ENCODE measurements around the gene THADA. TPM values are rescaled to one million over a fixed set of nuclear protein-coding genes. Genes with fewer than 3 reads are reported as not detected.

The THADA gene
- total RNA-seq, 1 experiment from 2014 or later: 20.1 TPM

DNA sequence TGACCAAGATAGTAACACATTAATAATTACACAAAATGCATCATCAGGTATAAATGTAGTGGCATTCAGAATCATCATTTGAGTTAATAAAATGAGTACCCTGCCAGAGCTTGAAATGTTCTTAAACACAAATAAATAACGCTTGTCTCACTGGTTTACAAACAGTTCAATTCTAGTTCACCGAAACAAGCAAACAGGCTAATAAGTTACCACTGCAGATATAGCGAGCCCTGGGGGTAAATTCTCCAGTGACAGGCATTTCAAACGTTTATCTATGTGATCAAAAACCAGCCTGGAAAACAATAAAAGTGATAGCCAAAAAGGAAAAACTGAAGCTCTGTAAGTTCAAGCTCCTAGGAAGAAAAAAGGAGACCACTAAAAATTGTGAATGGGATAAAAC, 152.6 kb downstream of the THADA start:
- no peak overlapping the region for H3K9ac ChIP-seq (ENCODE audit: extremely low read depth, insufficient read length, low read length)
- peaks cover 23 to 28% of the 10 kb centered on the region in 2 experiments for H3K4me1 Mint-ChIP-seq
- H3K4me2 ChIP-seq (ENCODE audit: insufficient read depth, insufficient read length, low read length): no peak overlapping the region
- no peak overlapping the region for H2BK5ac ChIP-seq (ENCODE audit: insufficient read length, low read length)
- H3K9me3 ChIP-seq (ENCODE audit: control insufficient read depth, low read depth, low read length): no peaks in the 10 kb centered on the region
- H3K56ac ChIP-seq (ENCODE audit: insufficient read length, low read depth, low read length): no peak overlapping the region
- no peak overlapping the region for H2AFZ ChIP-seq (ENCODE audit: low read length)
- H4K5ac ChIP-seq (ENCODE audit: insufficient read length, low read depth, low read length): no peak overlapping the region
- H3K4ac ChIP-seq (ENCODE audit: low read depth, low read length): no peak overlapping the region
- peaks cover 0 to 5% (median 0%) of the 10 kb centered on the region in 3 experiments; a peak in 1 of 7 replicates for H3K36me3 Mint-ChIP-seq (ENCODE audit: insufficient read depth in 1 of 3, low read depth in 3 of 3)
- H3K18ac ChIP-seq (ENCODE audit: insufficient read length, low read depth, low read length): no peak overlapping the region
- H4K8ac ChIP-seq (replicated peaks; ENCODE audit: insufficient read length, low read depth, low read length): no peak overlapping the region
- no peak overlapping the region for H3K4me3 Mint-ChIP-seq
- no peaks in the 10 kb centered on the region for H3K27me3 ChIP-seq (ENCODE audit: insufficient read depth, low read length)
- TF ChIP-seq, protein P1, sequence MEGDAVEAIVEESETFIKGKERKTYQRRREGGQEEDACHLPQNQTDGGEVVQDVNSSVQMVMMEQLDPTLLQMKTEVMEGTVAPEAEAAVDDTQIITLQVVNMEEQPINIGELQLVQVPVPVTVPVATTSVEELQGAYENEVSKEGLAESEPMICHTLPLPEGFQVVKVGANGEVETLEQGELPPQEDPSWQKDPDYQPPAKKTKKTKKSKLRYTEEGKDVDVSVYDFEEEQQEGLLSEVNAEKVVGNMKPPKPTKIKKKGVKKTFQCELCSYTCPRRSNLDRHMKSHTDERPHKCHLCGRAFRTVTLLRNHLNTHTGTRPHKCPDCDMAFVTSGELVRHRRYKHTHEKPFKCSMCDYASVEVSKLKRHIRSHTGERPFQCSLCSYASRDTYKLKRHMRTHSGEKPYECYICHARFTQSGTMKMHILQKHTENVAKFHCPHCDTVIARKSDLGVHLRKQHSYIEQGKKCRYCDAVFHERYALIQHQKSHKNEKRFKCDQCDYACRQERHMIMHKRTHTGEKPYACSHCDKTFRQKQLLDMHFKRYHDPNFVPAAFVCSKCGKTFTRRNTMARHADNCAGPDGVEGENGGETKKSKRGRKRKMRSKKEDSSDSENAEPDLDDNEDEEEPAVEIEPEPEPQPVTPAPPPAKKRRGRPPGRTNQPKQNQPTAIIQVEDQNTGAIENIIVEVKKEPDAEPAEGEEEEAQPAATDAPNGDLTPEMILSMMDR (conservative IDR thresholded peaks at IDR 0.05): no peak
- H2BK15ac ChIP-seq (ENCODE audit: low read depth, low read length): no peak overlapping the region
- H3K14ac ChIP-seq (ENCODE audit: insufficient read depth, low read length): no peak overlapping the region
- H3K79me2 ChIP-seq (ENCODE audit: insufficient read depth, low read length): no peaks in the 10 kb centered on the region
- no CpG with 5 or more reads among the region's 4 CpGs for whole genome bisulfite sequencing (ENCODE audit: extremely low coverage, insufficient read length, low lambda C conversion rate)
- H3K27ac ChIP-seq (ENCODE audit: insufficient read length, low read depth, low read length): no peak overlapping the region
- H3T11ph ChIP-seq (ENCODE audit: low read length): no peak overlapping the region
- H3K27me3 Mint-ChIP-seq (ENCODE audit: low read depth): no peaks in the 10 kb centered on the region
- H3K79me1 ChIP-seq (ENCODE audit: insufficient read depth, low read depth, low read length, poor library complexity, severe bottlenecking): no peaks in the 10 kb centered on the region
- H4K91ac ChIP-seq (ENCODE audit: insufficient read length, low read depth, low read length): no peak overlapping the region
- H2BK20ac ChIP-seq (ENCODE audit: low read depth, low read length, poor library complexity, severe bottlenecking): no peak overlapping the region
- H2BK12ac ChIP-seq (ENCODE audit: insufficient read length, low read depth, low read length): no peak overlapping the region
- H3K23me2 ChIP-seq (ENCODE audit: insufficient read length, low read depth, low read length, poor library complexity, severe bottlenecking): no peaks in the 10 kb centered on the region
- no peak for DNase-seq
- peak overlapping the region in 2 of 3 experiments; percentile 15 to 78; a peak in 2 of 7 replicates for H3K27ac Mint-ChIP-seq
- H3K9me3 Mint-ChIP-seq: no peaks in the 10 kb centered on the region
- no peak overlapping the region for H3K23ac ChIP-seq (ENCODE audit: insufficient read length, low read depth, low read length)
- H2BK120ac ChIP-seq (ENCODE audit: low read depth, low read length, poor library complexity, severe bottlenecking): no peak overlapping the region
- no peaks in the 10 kb centered on the region for H4K20me1 ChIP-seq (ENCODE audit: control insufficient read depth, insufficient read depth, insufficient read length)
- H2AK5ac ChIP-seq (ENCODE audit: insufficient read length, low read length): no peak overlapping the region
- H3K4me1 ChIP-seq (ENCODE audit: insufficient read depth, low read length): peaks cover 11% of the 10 kb centered on the region; the same call in 1 of the 2 replicates

Data from H9 (cell line).